ENCODE measurements around the gene BBX.

Gene BBX

GRCh38 chr3:107660306-107660976 is 137.7 kb downstream of the BBX start:
- DNase-seq: peak; percentile 23

GRCh38 chr3:107661447-107662123 is 138.8 kb downstream of the BBX start:
- no peak for DNase-seq

- no peak for DNase-seq
Observed at GRCh38 chr3:107662124-107662507, 139.4 kb downstream of the BBX start.

GRCh38 chr3:107662586-107662985 is 139.8 kb downstream of the BBX start:
- DNase-seq: no peak

GRCh38 chr3:107663266-107663665 is 140.5 kb downstream of the BBX start:
- no peak for DNase-seq

- DNase-seq: no peak
Observed at GRCh38 chr3:107664614-107665013, 141.9 kb downstream of the BBX start.

GRCh38 chr3:107665351-107665750 is 142.6 kb downstream of the BBX start:
- no peak for DNase-seq

- DNase-seq: no peak
Observed at GRCh38 chr3:107666853-107667252, 144.1 kb downstream of the BBX start.

GRCh38 chr3:107668416-107668815 is 145.7 kb downstream of the BBX start:
- no peak for DNase-seq

GRCh38 chr3:107668963-107669362 is 146.2 kb downstream of the BBX start:
- no peak for DNase-seq

GRCh38 chr3:107669669-107670068 is 146.9 kb downstream of the BBX start:
- no peak for DNase-seq

GRCh38 chr3:107670986-107671385 is 148.2 kb downstream of the BBX start:
- no peak for DNase-seq

- DNase-seq: no peak
Observed at GRCh38 chr3:107674371-107674770, 151.6 kb downstream of the BBX start.

- DNase-seq: no peak
Observed at GRCh38 chr3:107675233-107675900, 152.6 kb downstream of the BBX start.

GRCh38 chr3:107676469-107677309 is 153.9 kb downstream of the BBX start:
- DNase-seq: peak; percentile 33

GRCh38 chr3:107679921-107680320 is 157.2 kb downstream of the BBX start:
- no peak for DNase-seq

- no peak for DNase-seq
Observed at GRCh38 chr3:107680698-107681097, 157.9 kb downstream of the BBX start.

GRCh38 chr3:107681396-107681795 is 158.6 kb downstream of the BBX start:
- no peak for DNase-seq

- DNase-seq: no peak
Observed at GRCh38 chr3:107682580-107682979, 159.8 kb downstream of the BBX start.

- no peak for DNase-seq
Observed at GRCh38 chr3:107683447-107683846, 160.7 kb downstream of the BBX start.

- peak; percentile 29 for DNase-seq
Observed at GRCh38 chr3:107684431-107684925, 161.7 kb downstream of the BBX start.

GRCh38 chr3:107685383-107685782 is 162.6 kb downstream of the BBX start:
- DNase-seq: no peak

- no peak for DNase-seq
Observed at GRCh38 chr3:107687056-107687581, 164.4 kb downstream of the BBX start.

All from CD4-positive, alpha-beta T cell treated with Interleukin-12 subunit alpha and Interleukin-12 subunit beta, for 1 hour (primary cell).